Ectodermal cell (in vitro differentiated cells): Measurements from ENCODE around the gene ZNF524.
"Not testable (repeated sequence)": the region's sequence is repeated elsewhere in the genome, so short reads cannot be mapped to it uniquely, and the experiment has no call there.

ENCODE experiments used
- H3K27ac ChIP-seq: 2 replicates; pipeline ENCODE4 v1.7.0; 2013; ENCODE audit warnings: mild to moderate bottlenecking, low read depth, low read length; ENCODE audit not compliant: insufficient read depth, poor library complexity, severe bottlenecking
- H3K27me3 ChIP-seq: 2 replicates; pipeline ENCODE4 v1.7.0; 2013; ENCODE audit warnings: mild to moderate bottlenecking, low read length; ENCODE audit not compliant: insufficient read depth, control insufficient read depth, poor library complexity, severe bottlenecking
- H3K36me3 ChIP-seq: one replicate; pipeline ENCODE4 v1.7.0; 2013; ENCODE audit warnings: low read length; ENCODE audit not compliant: control insufficient read depth, insufficient read depth
- H3K4me1 ChIP-seq: one replicate; pipeline ENCODE4 v1.7.0; 2013; ENCODE audit warnings: low read length; ENCODE audit not compliant: control insufficient read depth, insufficient read depth
- H3K4me3 ChIP-seq: 2 replicates; pipeline ENCODE4 v1.7.0; 2013; ENCODE audit warnings: low read depth, low read length, control low read depth; ENCODE audit not compliant: insufficient read depth
- H3K9me3 ChIP-seq: 2 replicates; pipeline ENCODE4 v1.7.0; 2013; ENCODE audit warnings: mild to moderate bottlenecking, low read length, moderate library complexity; ENCODE audit not compliant: control insufficient read depth
- WGBS, 2 experiments: methylation state at CpG; one replicate each; pipeline ENCODE4 v1.1.7; 2013; ENCODE audit warnings: missing lambda C conversion rate in 2 of 2; 5-methylcytosine and 5-hydroxymethylcytosine counted together

The ZNF524 gene

DNA sequence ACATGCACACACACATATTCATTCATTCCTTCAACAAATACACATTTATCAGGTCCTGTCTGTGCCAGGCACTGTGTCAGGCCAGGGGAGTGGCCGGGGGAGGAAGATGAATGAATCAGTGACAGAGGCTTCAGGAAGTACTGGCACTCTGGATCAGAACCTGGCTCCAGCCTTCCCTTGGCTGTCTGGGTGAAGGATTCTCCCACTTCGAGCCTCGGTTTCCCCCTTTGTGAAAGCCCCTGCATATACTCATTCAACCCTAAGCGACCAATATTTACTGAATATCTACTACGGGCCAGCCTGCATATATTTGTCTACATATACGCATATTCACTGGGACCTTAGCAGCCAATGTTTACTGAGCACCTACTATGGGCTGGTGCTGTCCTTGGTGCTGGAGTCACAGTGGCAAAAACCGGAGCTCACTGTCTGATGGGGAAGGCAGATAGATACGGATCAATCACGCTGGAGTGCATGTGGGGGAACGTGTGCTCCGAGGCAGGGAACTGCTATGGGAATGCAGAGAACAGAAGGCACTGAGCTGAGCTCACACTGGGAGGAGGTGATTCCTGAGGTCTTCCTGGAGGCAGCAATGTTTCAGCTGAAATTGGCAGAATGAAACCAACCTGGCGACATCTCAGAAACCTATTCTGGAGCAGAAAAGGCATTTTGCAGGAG, 18.8 kb upstream of the ZNF524 start:
- no peaks in the 10 kb centered on the region for H3K9me3 ChIP-seq
- H3K4me3 ChIP-seq = peak overlapping the region; percentile 91
- H3K36me3 ChIP-seq = peaks cover 12% of the 10 kb centered on the region
- H3K4me1 ChIP-seq = peaks cover 4% of the 10 kb centered on the region
- H3K27me3 ChIP-seq = peaks cover 4% of the 10 kb centered on the region
- no peak overlapping the region for H3K27ac ChIP-seq
- 42 to 43% methylated on average over 12 of the region's 12 CpGs for WGBS, 2 experiments

DNA sequence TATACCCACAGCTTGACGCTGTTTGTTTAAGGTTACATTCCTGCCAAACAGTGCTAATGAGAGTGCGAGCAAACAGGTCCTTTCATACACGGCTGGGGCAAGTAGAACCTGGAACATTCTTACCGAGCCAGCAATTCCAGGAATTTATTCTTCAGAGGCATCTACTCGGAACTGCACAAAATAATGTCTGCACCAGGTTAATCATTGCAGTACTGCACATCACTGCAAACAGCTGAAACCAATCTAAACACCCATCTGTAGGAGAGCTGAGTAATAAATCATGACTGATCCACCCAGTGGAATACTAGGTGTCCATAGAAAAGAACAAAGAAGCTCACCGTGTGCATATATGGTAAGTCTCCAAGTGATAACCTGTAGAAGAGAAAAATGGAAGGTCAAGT, 18.3 kb upstream of the ZNF524 start:
- WGBS, 2 experiments = 64 to 66% methylated on average over 6 of the region's 6 CpGs
- Histone ChIP-seq H3K4me3 (no peak overlapping the region), H3K27ac (no peak overlapping the region)

DNA sequence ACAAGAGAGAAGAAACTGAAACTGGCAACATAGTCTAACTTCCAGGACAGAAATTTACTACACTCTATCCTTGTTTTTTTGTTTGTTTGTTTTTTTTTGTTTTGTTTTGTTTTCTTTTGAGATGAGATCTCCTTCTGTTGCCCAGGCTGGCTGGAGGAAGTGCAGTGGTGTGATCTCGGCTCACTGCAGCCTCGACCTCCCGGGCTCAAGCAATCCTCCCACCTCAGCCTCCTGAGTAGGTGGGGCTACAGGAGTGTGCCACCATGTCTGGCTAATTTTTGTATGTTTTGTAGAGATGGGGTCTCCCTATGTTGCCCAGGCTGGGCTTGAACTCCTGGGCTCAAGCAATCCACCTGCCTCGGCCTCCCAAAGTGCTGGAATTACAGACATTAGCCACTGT, 17.8 kb upstream of the ZNF524 start:
- H3K4me3 ChIP-seq, H3K27ac ChIP-seq, H3K9me3 ChIP-seq, H3K4me1 ChIP-seq, H3K27me3 ChIP-seq, H3K36me3 ChIP-seq: not testable (repeated sequence)
- WGBS, 2 experiments = 88 to 92% methylated on average over 4 of the region's 4 CpGs

More for the DNA sequence above, 18.3 kb upstream of the ZNF524 start:
- peaks cover 4% of the 10 kb centered on the region for H3K27me3 ChIP-seq
- peaks cover 10% of the 10 kb centered on the region for H3K36me3 ChIP-seq
- H3K9me3 ChIP-seq = no peaks in the 10 kb centered on the region
- peaks cover 4% of the 10 kb centered on the region for H3K4me1 ChIP-seq

DNA sequence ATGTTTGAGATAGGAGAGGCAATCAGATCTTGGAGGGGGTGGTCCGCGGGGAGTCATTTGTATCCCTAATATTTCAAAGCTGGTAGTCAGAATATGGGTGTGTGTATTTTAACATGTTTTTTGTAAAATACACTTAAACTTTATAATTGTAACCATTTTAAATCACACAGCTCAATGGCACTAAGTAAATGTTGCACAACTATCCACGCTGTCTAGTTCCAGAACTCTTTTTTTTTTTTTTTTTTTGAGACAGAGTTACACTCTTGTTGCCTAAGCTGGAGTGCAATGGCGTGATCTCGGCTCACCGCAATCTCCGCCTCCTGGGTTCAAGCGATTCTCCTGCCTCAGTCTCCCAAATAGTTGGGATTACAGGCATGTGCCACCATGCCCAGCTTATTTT, 16.2 kb upstream of the ZNF524 start:
- H3K4me3 ChIP-seq, H3K27ac ChIP-seq, H3K9me3 ChIP-seq, H3K4me1 ChIP-seq, H3K36me3 ChIP-seq, H3K27me3 ChIP-seq: not testable (repeated sequence)
- 94 to 97% methylated on average over 8 of the region's 8 CpGs for WGBS, 2 experiments

DNA sequence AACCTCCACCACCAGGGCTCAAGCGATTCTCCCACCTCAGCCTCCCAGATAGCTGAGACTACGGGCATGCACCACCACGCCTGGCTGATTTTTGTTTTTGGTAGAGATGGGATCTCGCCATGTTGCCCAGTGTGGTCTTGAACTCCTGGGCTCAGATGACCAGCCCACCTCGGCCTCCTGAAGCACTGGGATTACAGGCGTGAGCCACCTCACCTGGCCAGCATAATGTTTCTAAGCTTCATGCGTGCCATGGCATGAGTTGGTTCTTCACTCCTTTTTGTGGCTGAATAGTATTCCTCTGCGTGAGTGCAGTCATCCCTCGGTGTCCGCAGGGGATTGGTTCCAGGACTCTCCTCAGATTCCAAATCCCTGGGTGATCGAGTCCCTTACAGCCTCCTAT, 15.2 kb upstream of the ZNF524 start:
- Histone ChIP-seq H3K27ac (no peak overlapping the region), H3K9me3 (no peaks in the 10 kb centered on the region)
- 94 to 95% methylated on average over 11 of the region's 11 CpGs for WGBS, 2 experiments

DNA sequence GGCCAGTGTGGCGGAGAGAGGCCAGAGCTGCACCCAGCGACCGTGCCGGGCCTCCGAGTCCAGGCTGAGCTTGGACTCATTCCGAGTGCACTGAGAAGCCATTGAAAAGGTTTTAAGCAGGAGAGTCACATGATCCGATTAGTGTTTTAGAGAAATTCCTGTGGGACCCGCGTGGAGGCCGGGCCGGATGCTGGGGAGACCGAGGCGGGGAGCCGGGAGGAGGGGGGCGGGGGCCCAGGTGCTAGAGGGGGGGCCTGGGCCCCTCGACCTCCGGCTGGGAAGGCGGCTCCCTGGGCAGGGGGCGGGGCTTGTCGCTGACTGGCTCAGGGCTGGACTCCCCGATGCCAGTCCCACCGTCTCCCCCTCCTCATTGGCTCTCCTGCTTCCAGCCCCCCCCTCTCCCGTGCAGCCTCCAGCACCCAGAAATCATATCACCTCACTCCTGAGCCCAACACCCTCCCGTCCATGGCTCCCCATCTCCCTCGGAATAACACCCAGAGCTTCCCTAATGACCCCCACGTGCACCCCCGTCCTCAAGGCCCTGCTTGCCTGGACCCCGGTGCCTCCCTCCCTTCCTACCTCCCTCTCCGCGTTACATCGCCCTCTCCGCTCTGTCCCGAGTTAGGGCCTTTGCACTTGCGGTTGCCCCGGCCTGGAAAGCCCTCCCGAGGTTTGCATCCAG, 14.3 kb upstream of the ZNF524 start:
- WGBS, 2 experiments = 6% methylated on average over 36 of the region's 36 CpGs
- H3K4me1 ChIP-seq = peaks cover 13% of the 10 kb centered on the region
- H3K27me3 ChIP-seq = peaks cover 4% of the 10 kb centered on the region
- H3K4me3 ChIP-seq = peak overlapping the region; percentile 1
- H3K27ac ChIP-seq = peak overlapping the region; percentile 38
- no peaks in the 10 kb centered on the region for H3K9me3 ChIP-seq
- no peaks in the 10 kb centered on the region for H3K36me3 ChIP-seq

More for the DNA sequence above, 15.2 kb upstream of the ZNF524 start:
- H3K27me3 ChIP-seq = peaks cover 4% of the 10 kb centered on the region
- H3K4me3 ChIP-seq = no peak overlapping the region
- H3K4me1 ChIP-seq = peaks cover 8% of the 10 kb centered on the region
- no peaks in the 10 kb centered on the region for H3K36me3 ChIP-seq

DNA sequence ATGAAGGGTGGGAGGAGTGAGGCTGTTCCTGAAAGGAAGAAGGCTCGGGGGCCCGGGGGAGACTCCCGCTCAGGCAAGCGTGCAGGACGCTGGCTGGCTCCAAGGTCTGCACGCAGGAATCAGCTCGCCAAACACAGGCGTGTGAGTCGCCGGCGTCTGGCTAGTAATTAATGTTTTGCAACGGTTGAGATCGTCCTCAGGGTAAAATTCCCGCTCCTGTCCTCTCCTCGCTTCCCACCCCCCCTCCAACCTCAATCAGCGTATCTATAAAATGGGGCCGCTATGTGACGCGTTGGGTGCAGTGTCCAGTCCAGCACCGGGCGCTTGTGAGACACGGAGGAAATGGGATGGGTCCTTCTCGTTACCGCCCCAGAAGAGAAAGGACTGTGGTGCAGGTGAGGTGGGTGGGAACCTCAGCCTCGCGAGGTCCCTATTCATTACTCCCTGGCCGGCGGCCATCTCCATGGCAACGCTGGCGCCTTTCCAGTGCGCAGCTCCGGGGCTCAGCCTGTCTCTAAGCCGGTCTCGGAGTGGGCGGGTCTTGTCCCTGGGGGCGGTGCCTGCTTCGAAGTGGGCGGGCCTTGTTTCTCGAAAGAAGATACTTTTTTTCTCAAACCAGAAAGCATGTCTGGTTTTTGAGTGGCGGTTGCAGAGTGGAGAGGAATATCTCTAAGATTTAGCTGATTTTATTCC, 13.0 kb upstream of the ZNF524 start:
- H3K27ac ChIP-seq = peak overlapping the region; percentile 92
- peaks cover 3% of the 10 kb centered on the region for H3K36me3 ChIP-seq
- H3K4me3 ChIP-seq = peak overlapping the region; percentile 48
- peaks cover 1% of the 10 kb centered on the region for H3K27me3 ChIP-seq
- no peaks in the 10 kb centered on the region for H3K9me3 ChIP-seq
- WGBS, 2 experiments = 1 to 2% methylated on average over 40 of the region's 40 CpGs
- peaks cover 13% of the 10 kb centered on the region for H3K4me1 ChIP-seq

DNA sequence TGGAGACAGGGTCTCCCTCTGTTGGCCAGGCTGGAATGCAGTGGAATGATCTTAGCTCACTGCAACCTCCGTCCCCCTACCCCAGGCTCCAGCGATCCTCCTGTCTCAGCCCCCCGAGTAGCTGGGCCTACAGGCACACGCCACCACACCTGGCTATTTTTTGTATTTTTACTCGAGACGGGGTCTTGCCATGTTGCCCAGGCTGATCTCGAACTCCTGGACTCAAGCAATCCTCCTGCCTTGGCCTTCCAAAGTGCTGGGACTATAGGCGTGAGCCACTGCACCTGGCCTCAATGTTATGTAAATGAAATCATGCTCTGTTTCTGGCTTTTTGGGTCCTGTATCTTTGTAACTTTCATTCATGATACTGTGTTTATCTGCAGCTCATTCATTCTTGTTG, 11.3 kb upstream of the ZNF524 start:
- Histone ChIP-seq H3K36me3 (peaks cover 3% of the 10 kb centered on the region), H3K9me3 (no peaks in the 10 kb centered on the region), H3K4me3 (no peak overlapping the region), H3K27ac (no peak overlapping the region), H3K4me1 (peaks cover 13% of the 10 kb centered on the region), H3K27me3 (no peaks in the 10 kb centered on the region)
- 87 to 92% methylated on average over 8 of the region's 8 CpGs for WGBS, 2 experiments

DNA sequence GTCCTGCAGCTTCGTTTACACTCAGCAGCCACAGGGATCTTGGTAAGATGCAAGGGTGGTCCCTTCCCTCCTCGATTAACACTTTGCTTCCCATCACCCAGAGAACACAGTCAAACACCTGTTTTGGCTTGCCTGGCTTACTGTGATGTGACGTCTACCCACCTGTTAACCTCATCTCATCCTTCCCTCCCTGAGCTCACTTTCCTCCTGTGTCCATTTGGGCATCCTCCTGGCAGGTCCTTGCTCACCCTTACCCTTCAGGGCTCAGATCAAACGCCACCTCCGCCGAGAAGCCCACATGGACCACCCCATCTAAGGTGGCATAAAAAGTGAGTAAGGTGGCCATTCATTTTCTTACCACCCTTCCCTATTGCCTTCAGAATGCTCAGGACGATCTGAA, 10.0 kb upstream of the ZNF524 start:
- H3K27ac ChIP-seq = no peak overlapping the region
- peaks cover 8% of the 10 kb centered on the region for H3K36me3 ChIP-seq
- no peaks in the 10 kb centered on the region for H3K9me3 ChIP-seq

DNA sequence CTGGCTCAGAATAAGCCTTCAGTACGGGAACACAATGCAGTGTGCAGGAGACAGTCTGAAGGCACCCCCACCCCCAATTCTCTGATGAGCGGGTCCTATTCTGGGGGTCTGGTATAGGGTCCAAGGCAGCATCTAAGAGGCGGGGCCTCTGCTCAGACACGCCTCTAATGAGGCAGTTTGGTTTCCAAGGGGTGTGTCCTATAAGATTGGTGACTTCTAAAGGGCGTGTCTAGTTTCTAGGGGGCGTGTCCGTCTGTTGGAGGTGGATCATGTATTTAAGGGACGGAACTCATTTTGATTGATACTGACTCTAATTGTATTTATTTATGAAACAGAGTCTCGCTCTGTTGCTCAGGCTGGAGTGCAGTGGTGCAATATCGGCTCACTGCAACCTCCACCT, 9.5 kb upstream of the ZNF524 start:
- no peaks in the 10 kb centered on the region for H3K9me3 ChIP-seq
- 91% methylated on average over 10 of the region's 10 CpGs for WGBS, 2 experiments
- H3K4me3 ChIP-seq = no peak overlapping the region
- H3K27me3 ChIP-seq = no peaks in the 10 kb centered on the region
- H3K4me1 ChIP-seq = peaks cover 9% of the 10 kb centered on the region
- no peak overlapping the region for H3K27ac ChIP-seq
- peaks cover 13% of the 10 kb centered on the region for H3K36me3 ChIP-seq

More for the DNA sequence above, 10.0 kb upstream of the ZNF524 start:
- Histone ChIP-seq H3K4me3 (no peak overlapping the region), H3K27me3 (no peaks in the 10 kb centered on the region), H3K4me1 (peaks cover 13% of the 10 kb centered on the region)
- 60 to 67% methylated on average over 7 of the region's 7 CpGs for WGBS, 2 experiments
